Body of pancreas (tissue), 4 donors: ENCODE data around the gene XPO6.

Experiments
- POLR2A ChIP-seq, 3 donors: fragments of 450-650 bp; IDR thresholded peaks; one replicate each; pipeline ENCODE4 v1.6.1; 2016; ENCODE audit warnings: antibody characterized with exemption in 3 of 3, mild to moderate bottlenecking in 2 of 3
- TF ChIP-seq, protein P1 (sequence below), 7 experiments: fragments of 450-650 bp in 4 of 7; fragments of 200-600 bp in 3 of 7; sonication (generic) in 3 of 7; IDR thresholded peaks; one replicate each; pipeline ENCODE4 v1.5.1; 2016 to 2019; ENCODE audit warnings: antibody characterized with exemption in 7 of 7

DNA sequence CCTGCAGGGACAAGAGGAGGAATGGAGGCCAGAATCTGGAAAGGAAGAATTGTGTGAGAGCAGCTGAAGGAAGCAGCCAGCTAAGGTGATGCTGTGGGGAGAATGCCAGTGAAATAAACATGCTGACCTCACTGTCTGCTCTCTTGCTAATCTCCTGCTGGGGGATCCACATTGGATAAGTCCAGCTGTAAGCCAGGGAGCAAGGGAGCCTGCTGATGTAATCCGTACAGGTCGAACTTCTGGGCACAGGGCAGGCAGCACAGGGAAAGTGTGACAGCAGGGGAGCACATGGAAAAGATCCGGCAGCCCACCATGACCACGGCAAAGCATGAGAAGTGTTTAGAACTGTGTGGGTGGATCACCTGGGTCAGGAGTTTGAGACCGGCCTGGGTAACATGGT lies 7.5 kb upstream of the XPO6 start:
- TF ChIP-seq, protein P1, sequence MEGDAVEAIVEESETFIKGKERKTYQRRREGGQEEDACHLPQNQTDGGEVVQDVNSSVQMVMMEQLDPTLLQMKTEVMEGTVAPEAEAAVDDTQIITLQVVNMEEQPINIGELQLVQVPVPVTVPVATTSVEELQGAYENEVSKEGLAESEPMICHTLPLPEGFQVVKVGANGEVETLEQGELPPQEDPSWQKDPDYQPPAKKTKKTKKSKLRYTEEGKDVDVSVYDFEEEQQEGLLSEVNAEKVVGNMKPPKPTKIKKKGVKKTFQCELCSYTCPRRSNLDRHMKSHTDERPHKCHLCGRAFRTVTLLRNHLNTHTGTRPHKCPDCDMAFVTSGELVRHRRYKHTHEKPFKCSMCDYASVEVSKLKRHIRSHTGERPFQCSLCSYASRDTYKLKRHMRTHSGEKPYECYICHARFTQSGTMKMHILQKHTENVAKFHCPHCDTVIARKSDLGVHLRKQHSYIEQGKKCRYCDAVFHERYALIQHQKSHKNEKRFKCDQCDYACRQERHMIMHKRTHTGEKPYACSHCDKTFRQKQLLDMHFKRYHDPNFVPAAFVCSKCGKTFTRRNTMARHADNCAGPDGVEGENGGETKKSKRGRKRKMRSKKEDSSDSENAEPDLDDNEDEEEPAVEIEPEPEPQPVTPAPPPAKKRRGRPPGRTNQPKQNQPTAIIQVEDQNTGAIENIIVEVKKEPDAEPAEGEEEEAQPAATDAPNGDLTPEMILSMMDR (IDR thresholded peaks at IDR 0.05) = no peak
- no peak for TF ChIP-seq POLR2A (IDR thresholded peaks at IDR 0.05)
